Activated CD4-positive, alpha-beta T cell treated with anti-CD3 and anti-CD28 coated beads for 4 hours (primary cell): Measurements from ENCODE around the gene SETD6.
A peak's percentile ranks its signal among the peaks of the same experiment; 100 is the strongest.

ENCODE experiments used
- DNase-seq, 2 donors: peaks; one replicate each; pipeline ENCODE4 v3.0.0-alpha.2; 2020

Gene SETD6

DNA sequence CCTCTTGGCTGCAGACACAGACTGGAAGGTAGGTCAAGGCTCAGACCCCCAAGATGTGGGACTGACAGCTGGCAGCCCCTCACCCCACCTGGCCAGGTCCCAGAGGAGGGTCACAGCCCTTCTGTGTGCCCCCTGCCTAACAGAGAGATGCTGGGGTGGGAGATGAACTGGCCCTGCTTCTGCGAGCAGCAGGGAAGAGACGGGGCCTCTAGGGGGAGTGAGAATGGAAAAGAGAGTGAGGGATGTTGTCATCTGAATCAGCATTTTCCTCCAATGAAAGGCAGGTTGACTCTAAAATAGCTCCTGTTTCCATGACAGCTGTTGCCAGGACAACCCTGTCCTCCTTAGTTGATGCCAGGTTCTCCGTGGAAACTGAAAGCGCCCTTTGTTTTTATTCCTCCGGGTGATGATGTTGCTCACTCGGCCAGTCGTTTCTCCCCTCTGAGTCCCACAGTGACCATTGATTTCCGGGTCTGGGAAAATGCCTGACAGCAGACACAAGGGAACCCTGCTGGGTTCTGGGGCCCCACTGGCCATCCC lies 20.3 kb upstream of the SETD6 start:
- DNase-seq: peak; percentile 42 to 51

GRCh38 chr16:58495521-58496331 lies 19.6 kb upstream of the SETD6 start:
- no peak for DNase-seq

DNA sequence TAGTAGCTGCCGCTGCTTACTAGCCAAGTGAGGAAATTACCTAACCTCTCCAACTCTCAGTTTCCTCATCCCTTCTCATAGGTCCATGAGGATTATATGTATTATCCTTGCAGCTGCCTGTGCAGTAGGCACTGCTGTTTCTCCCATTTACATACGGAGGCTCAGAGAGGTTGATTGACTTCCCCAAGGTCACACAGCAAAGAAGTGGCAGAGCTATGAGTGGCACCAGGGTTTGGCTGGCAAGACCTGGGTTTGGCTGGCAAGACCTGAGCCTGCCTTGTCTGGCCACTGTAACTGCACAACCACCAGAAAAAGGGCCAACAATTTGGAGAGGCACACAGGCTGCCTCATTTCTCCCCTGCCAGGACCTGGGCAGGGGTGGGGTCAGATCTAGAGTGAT lies 17.8 kb upstream of the SETD6 start:
- no peak for DNase-seq

GRCh38 chr16:58497935-58498334 lies 17.4 kb upstream of the SETD6 start:
- DNase-seq: no peak

DNA sequence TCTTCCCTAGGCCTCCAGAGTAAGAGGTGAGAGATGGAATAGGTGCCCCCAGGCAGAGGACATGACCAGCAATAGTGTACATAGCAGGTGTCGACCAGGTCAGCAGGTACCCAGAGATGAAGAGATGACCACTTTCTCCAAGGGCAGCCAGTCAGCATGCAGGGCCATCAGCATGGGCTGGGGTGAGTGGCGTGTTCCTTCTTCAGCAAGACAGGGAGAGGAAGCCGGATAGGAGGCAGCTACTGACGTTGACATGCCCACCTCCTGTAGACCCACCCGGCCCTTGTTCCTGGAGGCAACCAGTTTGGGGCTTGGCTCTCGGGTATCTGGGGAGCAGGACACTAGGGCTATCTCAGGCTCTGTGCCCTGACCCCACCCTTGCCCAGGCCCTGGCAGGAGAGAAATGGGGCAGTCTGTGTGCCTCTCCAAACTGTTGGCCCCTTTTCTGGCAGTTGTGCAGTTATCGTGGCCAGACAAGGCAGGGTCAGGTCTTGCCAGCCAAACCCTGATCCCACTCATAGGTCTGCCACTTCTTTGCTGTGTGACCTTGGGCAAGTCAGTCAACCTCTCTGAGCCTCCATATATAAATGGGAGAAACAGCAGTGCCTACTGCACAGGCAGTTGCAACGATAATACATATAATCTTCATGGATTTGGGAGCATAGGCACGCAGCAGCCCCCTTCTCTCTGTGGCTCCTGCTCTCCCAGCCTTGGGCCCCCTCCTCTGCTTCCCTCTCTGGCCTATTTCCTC lies 16.8 kb upstream of the SETD6 start:
- no peak for DNase-seq

DNA sequence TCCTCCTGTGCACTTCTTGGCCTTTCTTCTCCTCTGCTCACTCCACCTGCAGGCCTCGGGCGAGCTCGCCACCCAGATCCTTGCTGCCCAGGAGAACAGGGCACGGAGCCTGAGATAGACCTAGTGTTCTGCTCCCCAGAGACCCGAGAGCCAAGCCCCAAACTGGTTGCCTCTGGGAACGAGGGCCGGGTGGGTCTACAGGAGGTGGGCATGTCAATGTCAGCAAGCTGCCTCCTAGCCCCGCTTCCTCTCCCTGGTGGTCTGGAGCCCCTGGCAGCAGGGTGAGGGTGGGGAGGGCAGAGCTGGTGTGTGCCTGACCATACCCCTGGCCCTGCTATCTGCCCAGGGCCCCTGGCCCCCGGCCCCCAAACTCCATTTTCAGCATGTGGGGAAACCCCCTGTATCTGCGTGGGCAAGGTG lies 16.2 kb upstream of the SETD6 start:
- DNase-seq: no peak

DNA sequence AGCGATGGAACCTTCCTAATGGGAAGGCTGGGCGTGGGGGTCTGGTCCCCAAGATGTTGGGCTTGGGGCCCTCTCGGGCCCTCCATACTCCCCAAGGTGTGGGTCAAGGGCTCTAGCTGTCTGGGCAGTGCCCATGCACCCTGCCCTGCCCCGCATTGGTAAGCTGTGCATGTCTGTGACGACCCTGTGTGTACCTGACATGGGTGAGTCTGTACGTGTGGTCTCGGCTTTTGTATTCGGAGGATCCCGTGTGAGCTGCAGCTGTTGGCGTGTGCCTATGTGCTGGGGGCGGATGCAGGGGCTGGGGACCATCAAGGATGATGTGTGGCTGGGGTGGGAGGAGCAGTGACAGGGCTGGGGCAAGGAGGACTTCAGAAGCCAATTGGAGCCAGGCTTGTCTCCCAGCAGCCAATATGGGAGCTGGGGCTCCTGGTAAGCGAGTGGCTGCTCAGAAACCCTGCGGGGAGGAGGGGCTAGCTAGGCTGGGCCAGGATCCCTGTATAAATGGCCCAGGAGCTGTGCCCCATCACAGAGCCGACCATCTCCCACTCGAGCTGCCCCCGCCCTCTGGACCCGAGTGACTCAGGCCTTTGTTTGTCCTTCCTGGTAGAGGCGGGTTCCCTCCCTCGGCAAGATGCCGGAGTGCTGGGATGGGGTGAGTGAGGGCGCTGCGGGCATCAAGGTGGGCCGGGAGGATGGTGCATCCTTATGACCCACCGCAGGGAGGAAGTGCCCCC lies 15.5 kb upstream of the SETD6 start, which contains the start of gene NDRG4:
NDRG4 (plus strand) TSS at position 529 of the 737 bp plus-strand sequence; CDS start at position 635, 106 bp downstream.
- DNase-seq: no peak

DNA sequence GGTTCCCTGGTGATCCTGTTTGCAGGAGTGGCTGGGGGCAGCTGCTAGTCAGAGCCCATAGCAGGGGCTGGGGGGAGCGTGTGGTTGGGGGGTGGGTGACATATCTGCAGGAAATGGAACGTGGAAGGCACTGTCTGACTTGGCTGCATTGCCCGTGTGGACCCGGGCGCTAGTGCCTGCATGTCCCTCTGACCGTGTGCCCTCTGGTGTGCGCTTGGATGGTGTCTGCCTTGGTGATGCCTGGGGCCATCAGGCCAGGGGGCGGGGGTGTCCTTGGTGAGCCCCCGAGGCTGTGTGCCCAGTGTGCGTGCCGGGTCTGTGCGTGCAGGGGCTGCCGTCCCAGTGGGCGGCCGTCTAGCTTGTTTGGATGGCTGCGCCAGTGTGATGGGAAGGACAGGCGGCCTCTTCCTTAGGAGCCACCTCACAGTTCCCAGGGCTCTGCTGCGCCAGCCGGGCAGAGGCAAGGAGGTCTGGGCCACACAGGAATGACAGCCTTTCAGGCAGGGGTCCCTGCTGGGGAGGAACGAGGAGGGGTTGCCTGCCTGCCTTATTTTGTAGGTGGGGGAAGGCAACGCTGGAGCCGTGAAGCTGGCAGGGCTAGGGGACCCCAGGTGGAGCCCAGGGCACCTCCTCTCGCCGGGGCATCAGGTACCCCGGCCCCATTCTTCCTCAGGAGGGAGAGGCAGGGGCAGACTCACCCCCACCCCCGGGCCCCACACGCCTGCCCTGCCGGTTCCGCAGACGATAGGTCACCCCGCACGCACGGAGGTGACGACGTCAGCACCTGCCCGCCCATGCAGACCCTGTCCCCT lies 14.7 kb upstream of the SETD6 start:
- DNase-seq: no peak

DNA sequence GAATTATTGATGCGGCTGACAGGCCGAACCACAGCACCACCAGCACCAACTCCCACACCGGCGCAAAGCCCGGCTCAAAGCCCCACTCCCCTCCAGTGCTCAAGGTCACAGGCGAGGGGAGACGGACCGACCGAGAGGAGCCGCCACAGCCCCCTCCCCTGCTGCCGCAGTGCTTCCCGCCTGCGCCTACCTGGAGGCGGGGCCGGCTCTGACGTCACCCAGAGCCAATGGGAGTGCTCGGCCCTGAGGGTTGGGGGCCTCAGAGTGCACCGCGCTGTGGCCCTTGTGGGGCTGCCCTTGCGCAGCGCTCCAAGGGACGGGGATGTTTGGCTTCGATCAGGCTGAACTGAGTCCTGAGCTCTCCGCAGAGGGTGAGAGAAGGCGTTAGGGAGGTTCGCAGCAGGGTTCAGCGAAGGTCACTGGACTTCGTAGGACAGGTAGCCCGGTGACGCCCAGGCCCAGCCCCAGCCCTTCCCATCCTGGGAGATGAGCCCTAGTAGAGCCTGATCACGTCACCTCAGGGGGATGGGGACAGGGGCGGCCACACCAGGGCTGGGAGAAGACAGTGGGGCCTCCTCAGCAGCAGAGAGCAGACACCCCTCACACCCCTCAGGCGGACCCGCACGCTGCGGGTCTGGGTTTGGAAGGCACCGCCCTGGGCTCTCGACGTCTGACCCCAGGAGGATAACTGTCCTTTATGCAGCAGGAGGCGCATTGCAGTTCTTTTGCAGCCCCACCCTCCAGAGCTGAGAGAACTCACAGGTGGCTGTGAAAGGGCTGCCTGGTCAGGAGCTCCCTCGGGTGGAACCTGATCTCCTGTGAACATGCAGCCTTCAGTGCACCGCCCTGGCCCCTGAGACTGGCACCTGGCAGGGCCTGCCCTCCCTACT lies 13.8 kb upstream of the SETD6 start:
- DNase-seq: peak; percentile 46 to 55

DNA sequence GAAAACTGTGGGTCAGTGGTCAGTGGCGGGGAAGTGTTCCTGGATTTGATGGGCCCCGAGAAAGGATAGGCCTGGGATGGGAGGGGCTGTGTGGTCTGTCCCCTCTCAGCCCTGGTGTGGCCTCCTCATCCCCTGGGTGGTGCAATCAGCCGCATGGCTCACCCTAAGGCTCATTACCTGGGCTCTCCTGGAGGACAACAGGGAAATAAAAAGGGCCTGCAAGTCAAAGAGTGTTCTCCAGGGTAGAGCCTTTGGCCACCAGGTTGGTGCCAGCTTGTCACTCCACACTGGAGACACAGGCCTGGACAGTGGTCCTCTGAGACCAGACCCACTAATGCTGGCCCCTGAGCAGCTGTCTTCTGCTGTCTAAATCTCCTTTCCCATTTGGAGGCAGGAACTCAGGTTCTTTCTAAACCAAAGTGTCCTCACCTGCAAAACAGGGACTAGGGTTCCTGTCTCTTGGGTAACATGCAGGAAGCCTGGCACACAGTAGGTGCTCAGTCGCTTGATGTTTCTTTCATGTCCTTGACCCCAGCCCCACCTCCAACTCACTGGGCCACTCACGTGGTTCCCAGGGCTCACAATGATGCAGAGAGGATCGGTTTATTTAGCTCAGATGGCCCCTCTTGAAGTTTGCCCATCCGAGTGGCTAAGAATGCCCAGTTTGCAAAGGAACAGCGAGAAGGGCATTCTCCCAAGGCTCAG lies 12.9 kb upstream of the SETD6 start:
- no peak for DNase-seq

- DNase-seq: no peak
Measured at GRCh38 chr16:58503166-58503862, 12.0 kb upstream of the SETD6 start.

- no peak for DNase-seq
Measured at GRCh38 chr16:58503863-58504688, 11.2 kb upstream of the SETD6 start.

DNA sequence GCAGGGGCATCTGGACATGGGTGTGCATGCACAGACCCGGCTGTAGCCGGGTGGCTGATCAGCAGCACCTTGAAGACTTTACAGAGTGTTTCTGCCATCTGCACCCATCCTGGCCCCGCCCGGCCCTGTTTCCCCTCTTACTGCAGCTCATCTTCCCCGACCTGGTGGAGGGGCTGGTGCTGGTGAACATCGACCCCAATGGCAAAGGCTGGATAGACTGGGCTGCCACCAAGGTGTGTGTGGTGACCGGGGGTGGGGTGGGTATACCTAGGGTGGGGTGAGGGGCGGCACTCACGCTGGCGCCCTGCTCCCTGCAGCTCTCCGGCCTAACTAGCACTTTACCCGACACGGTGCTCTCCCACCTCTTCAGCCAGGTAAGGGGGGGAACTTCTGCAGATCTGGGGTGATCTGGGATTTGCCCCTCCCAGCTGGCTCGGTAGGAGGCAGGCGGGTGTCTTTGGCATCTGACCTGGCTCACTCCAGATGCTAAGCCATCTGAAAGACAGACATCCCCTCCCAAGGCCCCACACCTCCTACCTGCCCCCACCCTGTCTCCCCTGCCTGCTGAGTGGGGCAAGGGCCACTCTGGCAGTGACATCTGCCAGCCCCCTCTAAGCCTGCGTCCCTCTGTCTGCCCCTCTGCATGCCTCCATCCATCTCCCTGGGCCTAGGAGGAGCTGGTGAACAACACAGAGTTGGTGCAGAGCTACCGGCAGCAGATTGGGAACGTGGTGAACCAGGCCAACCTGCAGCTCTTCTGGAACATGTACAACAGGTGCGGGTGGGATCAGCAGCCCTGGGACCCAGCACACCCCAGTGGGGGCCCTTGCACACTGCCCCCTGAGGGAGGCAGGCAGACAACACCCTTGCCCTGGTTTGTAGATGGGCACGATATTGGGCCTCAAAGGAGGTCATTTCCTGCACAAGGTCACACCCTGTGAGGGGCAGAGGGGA lies 8.8 kb upstream of the SETD6 start:
- DNase-seq: no peak

GRCh38 chr16:58507195-58507962 lies 7.9 kb upstream of the SETD6 start:
- no peak for DNase-seq

- no peak for DNase-seq
Measured at GRCh38 chr16:58507963-58508670, 7.2 kb upstream of the SETD6 start.

GRCh38 chr16:58508671-58509251 lies 6.6 kb upstream of the SETD6 start:
- DNase-seq: no peak
